HCT116 (cell line): ENCODE results near the gene KPNA1. TPM values are rescaled to one million over a fixed set of nuclear protein-coding genes. Genes with fewer than 3 reads are reported as not detected.

ENCODE experiments used
- ATAC-seq: fragments of 200-7000 bp; cut with Tn5 transposase; 2 replicates; pipeline ENCODE4 v1.9.1; 2020; ENCODE audit warnings: mild to moderate bottlenecking, moderate library complexity
- BruUV-seq: library from RNA; stranded (reverse); fragments of 400-500 nt; replicated peaks from 2 replicates; lab custom pipeline; 2021; lab: Mats Ljungman, UMichigan
- CTCF ChIA-PET: fragments of 300-600 bp; sonication (Branson Sonifier 250); formaldehyde crosslinking; loops from one replicate; lab custom pipeline; 2021; ENCODE audit warnings: antibody characterized with exemption; lab: Charles Lee
- POLR2A ChIA-PET: fragments of 300-600, 350-600 bp; sonication (Branson Sonifier 250); formaldehyde crosslinking; loops from one replicate; lab custom pipeline; 2021; ENCODE audit warnings: antibody characterized with exemption; lab: Charles Lee
- RAD21 ChIA-PET, 2 experiments: fragments of 300-600 bp; sonication (Branson Sonifier 250); formaldehyde crosslinking; loops; one replicate each; lab custom pipeline; 2023; ENCODE audit warnings: low total read pairs in 2 of 2; ENCODE audit not compliant: uncharacterized antibody in 2 of 2, unreplicated experiment in 2 of 2, low non-redundant PET in 1 of 2; lab: Charles Lee
- DNase-seq: peaks from one replicate; pipeline ENCODE4 v3.0.0-alpha.2; 2010; ENCODE audit warnings: low read depth, low spot score
- H2AFZ ChIP-seq: fragments of 200-600 bp; shearing (Covaris generic), sonication (generic); 2 replicates; pipeline ENCODE4 v1.6.1; 2017; ENCODE audit warnings: low read depth, mixed run types, mixed read lengths, antibody characterized with exemption, low read length; ENCODE audit not compliant: poor library complexity, severe bottlenecking
- H3K27ac ChIP-seq: 2 replicates; pipeline ENCODE4 v1.5.1; 2012; ENCODE audit warnings: low read depth, low read length
- H3K27me3 ChIP-seq: fragments of 200-600 bp; sonication (generic); 2 replicates; pipeline ENCODE4 v1.6.1; 2016; ENCODE audit warnings: mixed run types, low read length, mixed read lengths; ENCODE audit not compliant: insufficient read depth
- H3K36me3 ChIP-seq, 2 experiments: fragments of 200-500 bp in 1 of 2; fragments of 200-600 bp in 1 of 2; sonication (Bioruptor generic) in 1 of 2; sonication (generic) in 1 of 2; 2 replicates each; pipeline versions ENCODE4 v1.5.1 to v1.6.1; 2014 to 2016; ENCODE audit warnings: low read length in 2 of 2, inconsistent platforms in 1 of 2, mixed read lengths in 1 of 2, mixed run types in 1 of 2; ENCODE audit not compliant: insufficient read depth in 2 of 2, control insufficient read depth in 1 of 2
- H3K4me1 ChIP-seq, 2 experiments: fragments of 200-600 bp in 1 of 2; sonication (generic) in 1 of 2; 2 replicates each; pipeline versions ENCODE4 v1.5.1 to v1.6.1; 2012 to 2017; ENCODE audit warnings: low read length in 2 of 2, inconsistent platforms in 1 of 2, mild to moderate bottlenecking in 1 of 2, mixed read lengths in 1 of 2, mixed run types in 1 of 2, moderate library complexity in 1 of 2; ENCODE audit not compliant: insufficient read depth in 2 of 2, control insufficient read depth in 1 of 2
- H3K4me2 ChIP-seq: fragments of 200-600 bp; sonication (generic); 2 replicates; pipeline ENCODE4 v1.6.1; 2017; ENCODE audit warnings: mixed run types, low read length, mixed read lengths
- H3K4me3 ChIP-seq, 2 experiments: fragments of 200-600 bp in 1 of 2; sonication (generic) in 1 of 2; replicated peaks in 1 of 2; 2 replicates each; pipeline ENCODE4 v1.5.1; 2011 to 2016; ENCODE audit warnings: low read length in 2 of 2, control low read depth in 1 of 2, low read depth in 1 of 2, mild to moderate bottlenecking in 1 of 2, mixed read lengths in 1 of 2, mixed run types in 1 of 2
- H3K79me2 ChIP-seq: fragments of 200-600 bp; sonication (generic); 2 replicates; pipeline ENCODE4 v1.6.1; 2017; ENCODE audit warnings: mild to moderate bottlenecking, mixed run types, low read length, moderate library complexity, mixed read lengths; ENCODE audit not compliant: insufficient read depth
- H3K9ac ChIP-seq: fragments of 200-600 bp; sonication (generic); 2 replicates; pipeline ENCODE4 v1.6.1; 2016; ENCODE audit warnings: low read length, mixed read lengths
- H3K9me2 ChIP-seq: fragments of 200-600 bp; sonication (generic), shearing (Covaris generic); 2 replicates; pipeline ENCODE4 v1.6.1; 2017; ENCODE audit warnings: mixed run types, mild to moderate bottlenecking, moderate library complexity; ENCODE audit not compliant: insufficient read depth
- H3K9me3 ChIP-seq, 2 experiments: fragments of 200-500 bp in 1 of 2; fragments of 200-600 bp in 1 of 2; sonication (Bioruptor generic) in 1 of 2; sonication (generic) in 1 of 2; 2 replicates each; pipeline ENCODE4 v1.6.1; 2014 to 2017; ENCODE audit warnings: low read length in 2 of 2, mixed read lengths in 2 of 2, inconsistent platforms in 1 of 2, low read depth in 1 of 2, mild to moderate bottlenecking in 1 of 2, mixed run types in 1 of 2, moderate library complexity in 1 of 2; ENCODE audit not compliant: control insufficient read depth in 1 of 2, insufficient read depth in 1 of 2
- H4K20me1 ChIP-seq: fragments of 200-600 bp; sonication (generic), shearing (Covaris generic); 2 replicates; pipeline ENCODE4 v1.6.1; 2017; ENCODE audit warnings: mixed run types, mild to moderate bottlenecking, moderate library complexity; ENCODE audit not compliant: insufficient read depth
- CEBPB ChIP-seq: IDR thresholded peaks from 2 replicates; pipeline ENCODE4 v1.6.1; 2012; ENCODE audit warnings: low read depth
- EGR1 ChIP-seq: IDR thresholded peaks from 2 replicates; pipeline ENCODE4 v1.6.1; 2012; ENCODE audit warnings: low read depth
- ELF1 ChIP-seq: IDR thresholded peaks from 2 replicates; pipeline ENCODE4 v1.6.1; 2012; ENCODE audit warnings: low read depth, borderline replicate concordance
- FOSL1 ChIP-seq: IDR thresholded peaks from 2 replicates; pipeline ENCODE4 v1.6.1; 2012; ENCODE audit warnings: low read depth
- POLR2A ChIP-seq: IDR thresholded peaks from 2 replicates; pipeline ENCODE4 v1.7.0; 2011; ENCODE audit warnings: borderline replicate concordance; ENCODE audit not compliant: insufficient read depth, insufficient read length; ENCODE audit errors: extremely low read depth
- RAD21 ChIP-seq: IDR thresholded peaks from 2 replicates; pipeline ENCODE4 v1.6.1; 2012; ENCODE audit warnings: low read depth, mild to moderate bottlenecking
- SIN3A ChIP-seq: IDR thresholded peaks from 2 replicates; pipeline ENCODE4 v1.6.1; 2012; ENCODE audit warnings: low read depth
- SP1 ChIP-seq: IDR thresholded peaks from 2 replicates; pipeline ENCODE4 v1.6.1; 2012; ENCODE audit warnings: low read depth
- SRF ChIP-seq: IDR thresholded peaks from 2 replicates; pipeline ENCODE4 v1.6.1; 2012; ENCODE audit warnings: low read depth
- TCF7L2 ChIP-seq: IDR thresholded peaks from 2 replicates; pipeline ENCODE4 v1.7.0; 2011; ENCODE audit warnings: borderline replicate concordance, inconsistent platforms; ENCODE audit not compliant: insufficient read depth, insufficient read length; ENCODE audit errors: extremely low read depth
- ZFX ChIP-seq: fragments of 450-650 bp; IDR thresholded peaks from 2 replicates; pipeline ENCODE4 v1.6.1; 2017
- intact Hi-C: fragments of 100-400 bp; cut with micrococcal nuclease; formaldehyde crosslinking; loops from 2 replicates; pipeline ENCODE4 v1.10.0; 2022
- total RNA-seq: library from RNA; stranded (reverse); gene quantifications from one replicate; pipeline ENCODE4 v1.2.1, GENCODE V29; 2021; ENCODE audit not compliant: unreplicated experiment
- TF ChIP-seq, protein P1 (sequence below): IDR thresholded peaks from 2 replicates; pipeline ENCODE4 v1.6.1; 2011; ENCODE audit warnings: mild to moderate bottlenecking, low read length, moderate library complexity; ENCODE audit not compliant: insufficient replicate concordance; ENCODE audit errors: extremely low read depth
- TF ChIP-seq, protein P2 (sequence below): IDR thresholded peaks from 2 replicates; pipeline ENCODE4 v1.6.1; 2012; ENCODE audit warnings: low read depth
- TF ChIP-seq, protein P3 (sequence below): IDR thresholded peaks from 2 replicates; pipeline ENCODE4 v1.6.1; 2012

KPNA1 gene
- total RNA-seq, 1 experiment from 2014 or later, result 73.4 TPM

DNA sequence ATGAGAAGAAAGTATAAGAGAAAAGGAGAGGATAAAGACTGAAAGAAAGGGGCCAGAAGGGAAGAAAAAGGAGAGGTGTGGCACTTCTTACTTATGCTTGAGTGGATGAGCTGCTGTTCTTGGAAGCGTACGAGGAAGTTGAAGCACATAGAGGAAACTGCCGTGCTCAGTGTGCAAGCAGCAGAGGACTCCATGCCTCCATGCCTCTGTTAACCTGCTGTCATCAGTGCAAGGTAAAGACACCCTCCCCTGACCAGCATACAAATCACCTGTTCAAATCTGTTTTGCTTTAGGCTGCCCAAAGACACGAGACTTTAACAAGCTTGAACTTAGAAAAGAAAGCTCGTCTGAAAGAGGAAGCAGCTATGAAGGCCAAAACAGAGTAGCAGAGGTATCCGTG, 105.3 kb downstream of the KPNA1 start:
- Histone ChIP-seq H3K9ac (no peak overlapping the region), H3K36me3 (peaks cover 28 to 33% of the 10 kb centered on the region in 2 experiments), H3K4me2 (no peak overlapping the region), H3K4me3 (no peak overlapping the region), H3K4me1 (no peaks in the 10 kb centered on the region)
- intact Hi-C loops, result no loop called here
- TF ChIP-seq, protein P1, sequence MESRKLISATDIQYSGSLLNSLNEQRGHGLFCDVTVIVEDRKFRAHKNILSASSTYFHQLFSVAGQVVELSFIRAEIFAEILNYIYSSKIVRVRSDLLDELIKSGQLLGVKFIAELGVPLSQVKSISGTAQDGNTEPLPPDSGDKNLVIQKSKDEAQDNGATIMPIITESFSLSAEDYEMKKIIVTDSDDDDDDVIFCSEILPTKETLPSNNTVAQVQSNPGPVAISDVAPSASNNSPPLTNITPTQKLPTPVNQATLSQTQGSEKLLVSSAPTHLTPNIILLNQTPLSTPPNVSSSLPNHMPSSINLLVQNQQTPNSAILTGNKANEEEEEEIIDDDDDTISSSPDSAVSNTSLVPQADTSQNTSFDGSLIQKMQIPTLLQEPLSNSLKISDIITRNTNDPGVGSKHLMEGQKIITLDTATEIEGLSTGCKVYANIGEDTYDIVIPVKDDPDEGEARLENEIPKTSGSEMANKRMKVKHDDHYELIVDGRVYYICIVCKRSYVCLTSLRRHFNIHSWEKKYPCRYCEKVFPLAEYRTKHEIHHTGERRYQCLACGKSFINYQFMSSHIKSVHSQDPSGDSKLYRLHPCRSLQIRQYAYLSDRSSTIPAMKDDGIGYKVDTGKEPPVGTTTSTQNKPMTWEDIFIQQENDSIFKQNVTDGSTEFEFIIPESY, result no peak
- no peak for TF ChIP-seq SP1
- TF ChIP-seq SRF, result no peak
- TF ChIP-seq, protein P2, sequence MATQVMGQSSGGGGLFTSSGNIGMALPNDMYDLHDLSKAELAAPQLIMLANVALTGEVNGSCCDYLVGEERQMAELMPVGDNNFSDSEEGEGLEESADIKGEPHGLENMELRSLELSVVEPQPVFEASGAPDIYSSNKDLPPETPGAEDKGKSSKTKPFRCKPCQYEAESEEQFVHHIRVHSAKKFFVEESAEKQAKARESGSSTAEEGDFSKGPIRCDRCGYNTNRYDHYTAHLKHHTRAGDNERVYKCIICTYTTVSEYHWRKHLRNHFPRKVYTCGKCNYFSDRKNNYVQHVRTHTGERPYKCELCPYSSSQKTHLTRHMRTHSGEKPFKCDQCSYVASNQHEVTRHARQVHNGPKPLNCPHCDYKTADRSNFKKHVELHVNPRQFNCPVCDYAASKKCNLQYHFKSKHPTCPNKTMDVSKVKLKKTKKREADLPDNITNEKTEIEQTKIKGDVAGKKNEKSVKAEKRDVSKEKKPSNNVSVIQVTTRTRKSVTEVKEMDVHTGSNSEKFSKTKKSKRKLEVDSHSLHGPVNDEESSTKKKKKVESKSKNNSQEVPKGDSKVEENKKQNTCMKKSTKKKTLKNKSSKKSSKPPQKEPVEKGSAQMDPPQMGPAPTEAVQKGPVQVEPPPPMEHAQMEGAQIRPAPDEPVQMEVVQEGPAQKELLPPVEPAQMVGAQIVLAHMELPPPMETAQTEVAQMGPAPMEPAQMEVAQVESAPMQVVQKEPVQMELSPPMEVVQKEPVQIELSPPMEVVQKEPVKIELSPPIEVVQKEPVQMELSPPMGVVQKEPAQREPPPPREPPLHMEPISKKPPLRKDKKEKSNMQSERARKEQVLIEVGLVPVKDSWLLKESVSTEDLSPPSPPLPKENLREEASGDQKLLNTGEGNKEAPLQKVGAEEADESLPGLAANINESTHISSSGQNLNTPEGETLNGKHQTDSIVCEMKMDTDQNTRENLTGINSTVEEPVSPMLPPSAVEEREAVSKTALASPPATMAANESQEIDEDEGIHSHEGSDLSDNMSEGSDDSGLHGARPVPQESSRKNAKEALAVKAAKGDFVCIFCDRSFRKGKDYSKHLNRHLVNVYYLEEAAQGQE, result no peak
- TF ChIP-seq POLR2A, result no peak
- no peak for TF ChIP-seq EGR1
- TF ChIP-seq RAD21, result no peak
- no peak for TF ChIP-seq ZFX
- no peak for TF ChIP-seq FOSL1
- TF ChIP-seq, protein P3, sequence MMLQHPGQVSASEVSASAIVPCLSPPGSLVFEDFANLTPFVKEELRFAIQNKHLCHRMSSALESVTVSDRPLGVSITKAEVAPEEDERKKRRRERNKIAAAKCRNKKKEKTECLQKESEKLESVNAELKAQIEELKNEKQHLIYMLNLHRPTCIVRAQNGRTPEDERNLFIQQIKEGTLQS, result no peak
- TF ChIP-seq TCF7L2, result no peak
- no peak for TF ChIP-seq CEBPB
- no peak for TF ChIP-seq SIN3A
- no peak for TF ChIP-seq ELF1
- TF ChIP-seq, all 23 proteins: peak for 0
- no peaks in the 10 kb centered on the region for H3K9me3 ChIP-seq
- ATAC-seq, result no peak
- no TSS peak for BruUV-seq
- ChIA-PET RAD21 (no interaction called here), CTCF (no interaction called here), POLR2A (interaction anchor here (0.6 kb wide), 1 partner anchor 23 kb away, joined by 4 read pairs; no protein-coding TSS in a partner anchor)
- no peaks in the 10 kb centered on the region for H3K27me3 ChIP-seq
- H3K79me2 ChIP-seq, result peaks cover 7% of the 10 kb centered on the region
- H2AFZ ChIP-seq, result no peak overlapping the region
- H4K20me1 ChIP-seq, result no peaks in the 10 kb centered on the region
- no peak overlapping the region for H3K27ac ChIP-seq
- no peaks in the 10 kb centered on the region for H3K9me2 ChIP-seq
- no peak for DNase-seq
